HepG2 (cell line): ENCODE measurements around the gene BDP1. TPM values are rescaled to one million over a fixed set of nuclear protein-coding genes. Genes with fewer than 3 reads are reported as not detected.

ENCODE experiments used
- ATAC-seq: fragments of 200-7000 bp; cut with Tn5 transposase; 3 replicates; pipeline ENCODE4 v1.9.1; 2020; ENCODE audit warnings: mild to moderate bottlenecking, moderate library complexity
- BruUV-seq: library from RNA; stranded (reverse); fragments of 400-500 nt; replicated peaks from 2 replicates; lab custom pipeline; 2021; lab: Mats Ljungman, UMichigan
- CTCF ChIA-PET: fragments of 300-600 bp; formaldehyde crosslinking; extraction: SDS; loops from one replicate; lab custom pipeline; 2021; ENCODE audit warnings: low total read pairs, inconsistent platforms, low intra/inter-chr PET ratio; lab: Yijun Ruan, JAX
- POLR2A ChIA-PET: fragments of 350-600 bp; sonication (Branson Sonifier 250); formaldehyde crosslinking; loops from one replicate; lab custom pipeline; 2020; ENCODE audit warnings: antibody characterized with exemption, inconsistent platforms; lab: Yijun Ruan, JAX
- DNase-seq: peaks from one replicate; pipeline ENCODE4 v3.0.0-alpha.2; 2015; ENCODE audit warnings: low spot score
- FAIRE-seq: peaks from 3 replicates; lab custom pipeline; 2011; peaks lifted over from hg19 to GRCh38; lab: Jason Lieb, UNC
- H2AFZ ChIP-seq: one replicate; pipeline ENCODE4 v1.6.1; 2011; ENCODE audit warnings: low read length, inconsistent platforms
- H3K27ac ChIP-seq: fragments of 300-600 bp; 3 replicates; pipeline ENCODE4 v1.8.0; 2011; ENCODE audit warnings: mixed run types, mild to moderate bottlenecking, mixed read lengths, low read length, inconsistent platforms; ENCODE audit not compliant: insufficient read depth; ENCODE audit errors: extremely low read length
- H3K27me3 ChIP-seq, 2 experiments: fragments of 200-600 bp in 1 of 2; 2 replicates in 1 of 2; 3 replicates in 1 of 2; pipeline versions ENCODE4 v1.6.0 to v1.8.0; 2011; ENCODE audit warnings: low read length in 2 of 2, mild to moderate bottlenecking in 2 of 2, moderate library complexity in 2 of 2, inconsistent platforms in 1 of 2; ENCODE audit not compliant: insufficient read depth in 2 of 2, control insufficient read depth in 1 of 2
- H3K36me3 ChIP-seq, 2 experiments: fragments of 200-600 bp in 1 of 2; replicated peaks in 1 of 2; 2 replicates in 1 of 2; 3 replicates in 1 of 2; pipeline versions ENCODE4 v1.5.1 to v1.8.0; 2011; ENCODE audit warnings: low read length in 2 of 2, inconsistent platforms in 1 of 2; ENCODE audit not compliant: insufficient read depth in 2 of 2, control insufficient read depth in 1 of 2
- H3K4me1 ChIP-seq: 2 replicates; pipeline ENCODE4 v1.5.1; 2012; ENCODE audit warnings: low read length, inconsistent platforms; ENCODE audit not compliant: insufficient read depth
- H3K4me2 ChIP-seq: 2 replicates; pipeline ENCODE4 v1.6.0; 2011; ENCODE audit warnings: low read depth, low read length, inconsistent platforms
- H3K4me3 ChIP-seq, 3 experiments: fragments of 200-600 bp in 1 of 3; sonication (generic), shearing (Covaris generic) in 1 of 3; replicated peaks in 1 of 3; 2 replicates each; pipeline ENCODE4 v1.5.1; 2011 to 2016; ENCODE audit warnings: low read length in 3 of 3, inconsistent platforms in 2 of 3, low read depth in 2 of 3, mild to moderate bottlenecking in 2 of 3, control low read depth in 1 of 3, mixed read lengths in 1 of 3; ENCODE audit not compliant: insufficient read depth in 1 of 3
- H3K79me2 ChIP-seq: one replicate; pipeline ENCODE4 v1.6.1; 2011; ENCODE audit warnings: low read length, inconsistent platforms; ENCODE audit not compliant: insufficient read depth
- H3K9ac ChIP-seq: 2 replicates; pipeline ENCODE4 v1.6.0; 2011; ENCODE audit warnings: mild to moderate bottlenecking, low read depth, low read length, inconsistent platforms; ENCODE audit not compliant: insufficient read depth
- H3K9me3 ChIP-seq: 2 replicates; pipeline ENCODE4 v1.5.1; 2012; ENCODE audit warnings: mild to moderate bottlenecking, low read length
- H4K20me1 ChIP-seq: 2 replicates; pipeline ENCODE4 v1.6.0; 2011; ENCODE audit warnings: inconsistent platforms, mild to moderate bottlenecking, low read length, moderate library complexity; ENCODE audit not compliant: insufficient read depth
- CC2D1A ChIP-seq: sonication (generic); formaldehyde crosslinking; IDR thresholded peaks from 2 replicates; pipeline ENCODE4 v1.8.1; 2023; ENCODE audit warnings: mild to moderate bottlenecking, missing genetic modification reagents
- GABPB1 ChIP-seq: IDR thresholded peaks from 2 replicates; pipeline ENCODE4 v1.6.1; 2016; ENCODE audit warnings: mild to moderate bottlenecking, missing genetic modification reagents, moderate library complexity, missing compliant biosample characterization
- HNRNPLL ChIP-seq: fragments of 200-400 bp; formaldehyde crosslinking; IDR thresholded peaks from 2 replicates; pipeline ENCODE4 v1.6.1; 2017; ENCODE audit warnings: mild to moderate bottlenecking, low read depth, low read length; ENCODE audit not compliant: poor library complexity, severe bottlenecking
- KAT8 ChIP-seq: IDR thresholded peaks from 2 replicates; pipeline ENCODE4 v1.6.1; 2016; ENCODE audit warnings: missing genetic modification reagents, missing compliant biosample characterization
- PITX1 ChIP-seq: sonication (generic); formaldehyde crosslinking; IDR thresholded peaks from 2 replicates; pipeline ENCODE4 v1.5.1; 2020; ENCODE audit warnings: mild to moderate bottlenecking, missing genetic modification reagents
- SMAD9 ChIP-seq: sonication (generic); formaldehyde crosslinking; IDR thresholded peaks from 2 replicates; pipeline ENCODE4 v1.5.1; 2020; ENCODE audit warnings: mild to moderate bottlenecking, missing genetic modification reagents
- SSRP1 ChIP-seq: IDR thresholded peaks from 2 replicates; pipeline ENCODE4 v1.6.1; 2016; ENCODE audit warnings: control low read depth
- YY1 ChIP-seq: IDR thresholded peaks from 2 replicates; pipeline ENCODE4 v1.6.1; 2011; ENCODE audit warnings: low read length, low read depth, moderate library complexity, mild to moderate bottlenecking; ENCODE audit not compliant: insufficient read depth, insufficient replicate concordance
- ZFP82 ChIP-seq: sonication (generic); formaldehyde crosslinking; IDR thresholded peaks from 2 replicates; pipeline ENCODE4 v1.5.1; 2020; ENCODE audit warnings: mild to moderate bottlenecking, missing genetic modification reagents, borderline replicate concordance
- ZNF44 ChIP-seq: sonication (generic); formaldehyde crosslinking; IDR thresholded peaks from 2 replicates; pipeline ENCODE4 v1.5.1; 2020; ENCODE audit warnings: mild to moderate bottlenecking, missing genetic modification reagents
- ZNF564 ChIP-seq: sonication (generic); formaldehyde crosslinking; IDR thresholded peaks from 2 replicates; pipeline ENCODE4 v1.8.1; 2023; ENCODE audit warnings: mild to moderate bottlenecking, missing genetic modification reagents
- ZNF83 ChIP-seq: sonication (generic); formaldehyde crosslinking; IDR thresholded peaks from 2 replicates; pipeline ENCODE4 v1.4.0; 2020; ENCODE audit warnings: missing genetic modification reagents, mild to moderate bottlenecking, borderline replicate concordance
- WGBS: methylation state at CpG from one replicate; pipeline ENCODE4 v1.1.6; 2017; ENCODE audit warnings: low lambda C conversion rate; 5-methylcytosine and 5-hydroxymethylcytosine counted together
- in situ Hi-C: cut with HindIII; loops from 2 replicates; pipeline ENCODE4 v1.10.0; 2017; ENCODE audit warnings: low pct_unique_long_range_greater_than_20kb; ENCODE audit not compliant: extremely low pct_ligation_motif_present
- intact Hi-C: fragments of 100-400 bp; cut with micrococcal nuclease; formaldehyde crosslinking; loops from one replicate; pipeline ENCODE4 v1.10.0; 2022; ENCODE audit not compliant: unreplicated experiment
- polyA plus RNA-seq, 8 experiments: library from polyadenylated mRNA; depleted of rRNA in 3 of 8; stranded (reverse) in 7 of 8; unstranded in 1 of 8; fragments of >200 nt; fragmentation: Illumina TruSeq in 4 of 8; extraction: Trizol in 4 of 8; gene quantifications; 2 replicates each; pipeline versions ENCODE4 v1.2.1 to v1.2.3, GENCODE V29; 2011 to 2016; ENCODE audit warnings: low read depth in 4 of 8, missing spikeins in 1 of 8, mixed read lengths in 1 of 8; ENCODE audit not compliant: insufficient read depth in 1 of 8
- total RNA-seq, 5 experiments: library from RNA; depleted of rRNA; stranded (reverse); fragments of >200 nt; fragmentation: Illumina TruSeq; extraction: Trizol; gene quantifications; 2 replicates each; pipeline ENCODE4 v1.2.3, GENCODE V29; 2016; ENCODE audit warnings: low read depth in 1 of 5
- TF ChIP-seq, protein P1 (sequence below): sonication (generic); formaldehyde crosslinking; conservative IDR thresholded peaks from 2 replicates; pipeline ENCODE4 v1.4.0; 2020; ENCODE audit warnings: mild to moderate bottlenecking, missing genetic modification reagents, moderate library complexity
- TF ChIP-seq, protein P2 (sequence below): sonication (generic); formaldehyde crosslinking; IDR thresholded peaks from 2 replicates; pipeline ENCODE4 v1.5.0; 2020; ENCODE audit warnings: missing genetic modification reagents
- TF ChIP-seq, protein P3 (sequence below): sonication (generic); formaldehyde crosslinking; conservative IDR thresholded peaks from 2 replicates; pipeline ENCODE4 v1.4.0; 2020; ENCODE audit warnings: missing genetic modification reagents
- TF ChIP-seq, protein P4 (sequence below): sonication (generic); formaldehyde crosslinking; IDR thresholded peaks from 2 replicates; pipeline ENCODE4 v1.8.1; 2023; ENCODE audit warnings: mild to moderate bottlenecking, missing genetic modification reagents

The BDP1 gene
- total and polyA plus RNA-seq, 2 of the 13 experiments (the other 11 are each of a cell fraction or from before 2014, with no cell fraction given): 10.2 to 22.4 TPM

DNA sequence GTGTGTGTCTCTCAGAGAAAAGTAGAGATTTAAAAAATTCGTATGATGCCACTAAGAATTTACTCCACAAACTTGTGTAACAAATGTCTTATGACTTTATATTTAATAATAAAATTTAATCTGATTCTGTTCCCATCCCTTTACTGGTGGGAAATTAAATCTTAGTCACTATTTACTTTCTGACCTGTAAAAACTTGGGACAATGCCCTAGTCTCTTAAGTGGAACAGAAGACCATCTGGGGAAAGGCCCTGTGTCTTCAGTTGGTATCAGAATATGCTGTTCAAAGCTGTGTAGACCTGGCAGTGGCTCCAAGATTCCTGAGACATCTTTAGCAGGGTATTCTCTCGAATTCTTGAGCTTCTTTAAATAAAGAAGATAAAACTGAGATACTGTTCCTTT lies 2.6 kb upstream of the BDP1 start:
- FAIRE-seq (no peak), ATAC-seq (no peak), DNase-seq (no peak)
- H3K4me3 ChIP-seq: no peak overlapping the region
- no peaks in the 10 kb centered on the region for H3K36me3 ChIP-seq
- peaks cover 3% of the 10 kb centered on the region for H4K20me1 ChIP-seq
- H3K27me3 ChIP-seq: peaks cover 0 to 13% of the 10 kb centered on the region in 2 experiments; a peak in 2 of 5 replicates
- ChIA-PET CTCF (no interaction called here), POLR2A (no interaction called here)
- 5% methylated on average over 2 of the region's 2 CpGs for WGBS
- H3K4me2 ChIP-seq: no peak overlapping the region
- H2AFZ ChIP-seq: no peak overlapping the region
- BruUV-seq: no TSS peak
- intact Hi-C loops: no loop called here
- H3K9me3 ChIP-seq: no peaks in the 10 kb centered on the region
- peaks cover 31% of the 10 kb centered on the region for H3K4me1 ChIP-seq
- in situ Hi-C loops: no loop called here
- no peak overlapping the region for H3K27ac ChIP-seq
- no peak overlapping the region for H3K9ac ChIP-seq
- peaks cover 20% of the 10 kb centered on the region for H3K79me2 ChIP-seq
- TF ChIP-seq, protein P1, sequence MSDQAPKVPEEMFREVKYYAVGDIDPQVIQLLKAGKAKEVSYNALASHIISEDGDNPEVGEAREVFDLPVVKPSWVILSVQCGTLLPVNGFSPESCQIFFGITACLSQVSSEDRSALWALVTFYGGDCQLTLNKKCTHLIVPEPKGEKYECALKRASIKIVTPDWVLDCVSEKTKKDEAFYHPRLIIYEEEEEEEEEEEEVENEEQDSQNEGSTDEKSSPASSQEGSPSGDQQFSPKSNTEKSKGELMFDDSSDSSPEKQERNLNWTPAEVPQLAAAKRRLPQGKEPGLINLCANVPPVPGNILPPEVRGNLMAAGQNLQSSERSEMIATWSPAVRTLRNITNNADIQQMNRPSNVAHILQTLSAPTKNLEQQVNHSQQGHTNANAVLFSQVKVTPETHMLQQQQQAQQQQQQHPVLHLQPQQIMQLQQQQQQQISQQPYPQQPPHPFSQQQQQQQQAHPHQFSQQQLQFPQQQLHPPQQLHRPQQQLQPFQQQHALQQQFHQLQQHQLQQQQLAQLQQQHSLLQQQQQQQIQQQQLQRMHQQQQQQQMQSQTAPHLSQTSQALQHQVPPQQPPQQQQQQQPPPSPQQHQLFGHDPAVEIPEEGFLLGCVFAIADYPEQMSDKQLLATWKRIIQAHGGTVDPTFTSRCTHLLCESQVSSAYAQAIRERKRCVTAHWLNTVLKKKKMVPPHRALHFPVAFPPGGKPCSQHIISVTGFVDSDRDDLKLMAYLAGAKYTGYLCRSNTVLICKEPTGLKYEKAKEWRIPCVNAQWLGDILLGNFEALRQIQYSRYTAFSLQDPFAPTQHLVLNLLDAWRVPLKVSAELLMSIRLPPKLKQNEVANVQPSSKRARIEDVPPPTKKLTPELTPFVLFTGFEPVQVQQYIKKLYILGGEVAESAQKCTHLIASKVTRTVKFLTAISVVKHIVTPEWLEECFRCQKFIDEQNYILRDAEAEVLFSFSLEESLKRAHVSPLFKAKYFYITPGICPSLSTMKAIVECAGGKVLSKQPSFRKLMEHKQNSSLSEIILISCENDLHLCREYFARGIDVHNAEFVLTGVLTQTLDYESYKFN (CRISPR knock-in tag): no peak
- TF ChIP-seq ZNF44 (CRISPR knock-in tag) (no peak), SSRP1 (CRISPR knock-in tag) (no peak), HNRNPLL (no peak), SMAD9 (CRISPR knock-in tag) (no peak), YY1 (no peak), PITX1 (CRISPR knock-in tag) (no peak), ZFP82 (CRISPR knock-in tag) (no peak), ZNF564 (CRISPR knock-in tag) (no peak), CC2D1A (CRISPR knock-in tag) (no peak), ZNF83 (CRISPR knock-in tag) (no peak), GABPB1 (CRISPR knock-in tag) (no peak), KAT8 (CRISPR knock-in tag) (no peak)
- TF ChIP-seq, protein P2, sequence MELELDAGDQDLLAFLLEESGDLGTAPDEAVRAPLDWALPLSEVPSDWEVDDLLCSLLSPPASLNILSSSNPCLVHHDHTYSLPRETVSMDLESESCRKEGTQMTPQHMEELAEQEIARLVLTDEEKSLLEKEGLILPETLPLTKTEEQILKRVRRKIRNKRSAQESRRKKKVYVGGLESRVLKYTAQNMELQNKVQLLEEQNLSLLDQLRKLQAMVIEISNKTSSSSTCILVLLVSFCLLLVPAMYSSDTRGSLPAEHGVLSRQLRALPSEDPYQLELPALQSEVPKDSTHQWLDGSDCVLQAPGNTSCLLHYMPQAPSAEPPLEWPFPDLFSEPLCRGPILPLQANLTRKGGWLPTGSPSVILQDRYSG (CRISPR knock-in tag): no peak
- TF ChIP-seq, protein P3, sequence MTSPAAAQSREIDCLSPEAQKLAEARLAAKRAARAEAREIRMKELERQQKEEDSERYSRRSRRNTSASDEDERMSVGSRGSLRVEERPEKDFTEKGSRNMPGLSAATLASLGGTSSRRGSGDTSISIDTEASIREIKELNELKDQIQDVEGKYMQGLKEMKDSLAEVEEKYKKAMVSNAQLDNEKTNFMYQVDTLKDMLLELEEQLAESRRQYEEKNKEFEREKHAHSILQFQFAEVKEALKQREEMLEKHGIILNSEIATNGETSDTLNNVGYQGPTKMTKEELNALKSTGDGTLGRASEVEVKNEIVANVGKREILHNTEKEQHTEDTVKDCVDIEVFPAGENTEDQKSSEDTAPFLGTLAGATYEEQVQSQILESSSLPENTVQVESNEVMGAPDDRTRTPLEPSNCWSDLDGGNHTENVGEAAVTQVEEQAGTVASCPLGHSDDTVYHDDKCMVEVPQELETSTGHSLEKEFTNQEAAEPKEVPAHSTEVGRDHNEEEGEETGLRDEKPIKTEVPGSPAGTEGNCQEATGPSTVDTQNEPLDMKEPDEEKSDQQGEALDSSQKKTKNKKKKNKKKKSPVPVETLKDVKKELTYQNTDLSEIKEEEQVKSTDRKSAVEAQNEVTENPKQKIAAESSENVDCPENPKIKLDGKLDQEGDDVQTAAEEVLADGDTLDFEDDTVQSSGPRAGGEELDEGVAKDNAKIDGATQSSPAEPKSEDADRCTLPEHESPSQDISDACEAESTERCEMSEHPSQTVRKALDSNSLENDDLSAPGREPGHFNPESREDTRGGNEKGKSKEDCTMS (CRISPR knock-in tag): no peak
- TF ChIP-seq, protein P4, sequence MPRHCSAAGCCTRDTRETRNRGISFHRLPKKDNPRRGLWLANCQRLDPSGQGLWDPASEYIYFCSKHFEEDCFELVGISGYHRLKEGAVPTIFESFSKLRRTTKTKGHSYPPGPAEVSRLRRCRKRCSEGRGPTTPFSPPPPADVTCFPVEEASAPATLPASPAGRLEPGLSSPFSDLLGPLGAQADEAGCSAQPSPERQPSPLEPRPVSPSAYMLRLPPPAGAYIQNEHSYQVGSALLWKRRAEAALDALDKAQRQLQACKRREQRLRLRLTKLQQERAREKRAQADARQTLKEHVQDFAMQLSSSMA (CRISPR knock-in tag): no peak
